Activated naive CD4-positive, alpha-beta T cell treated with anti-CD3 and anti-CD28 coated beads, Interleukin-2, amount 10 ng/mL, durations not matched to agents 7 days and 5 days (primary cell): ENCODE measurements around the gene SAA1.

Experiments
- CTCF ChIA-PET: fragments of 350-600 bp; sonication (Branson Sonifier 250); formaldehyde crosslinking; loops from one replicate; lab custom pipeline; 2021; ENCODE audit warnings: antibody characterized with exemption; lab: Charles Lee
- DNase-seq: peaks from one replicate; pipeline ENCODE4 v3.0.0-alpha.2; 2020
- H3K27ac Mint-ChIP-seq: one replicate; pipeline ENCODE4 v1.8.0; 2021; ENCODE audit warnings: mild to moderate bottlenecking, moderate library complexity, mixed read lengths
- H3K27me3 Mint-ChIP-seq: one replicate; pipeline ENCODE4 v1.8.0; 2021; ENCODE audit warnings: mild to moderate bottlenecking, mixed read lengths
- H3K36me3 Mint-ChIP-seq: one replicate; pipeline ENCODE4 v1.8.0; 2021; ENCODE audit warnings: mixed read lengths
- H3K4me1 Mint-ChIP-seq: one replicate; pipeline ENCODE4 v1.8.0; 2021; ENCODE audit warnings: mixed read lengths
- H3K4me3 Mint-ChIP-seq: one replicate; pipeline ENCODE4 v1.8.0; 2021; ENCODE audit warnings: mild to moderate bottlenecking, moderate library complexity, mixed read lengths
- H3K9me3 Mint-ChIP-seq: one replicate; pipeline ENCODE4 v1.8.0; 2021; ENCODE audit warnings: mixed read lengths

The SAA1 gene

DNA sequence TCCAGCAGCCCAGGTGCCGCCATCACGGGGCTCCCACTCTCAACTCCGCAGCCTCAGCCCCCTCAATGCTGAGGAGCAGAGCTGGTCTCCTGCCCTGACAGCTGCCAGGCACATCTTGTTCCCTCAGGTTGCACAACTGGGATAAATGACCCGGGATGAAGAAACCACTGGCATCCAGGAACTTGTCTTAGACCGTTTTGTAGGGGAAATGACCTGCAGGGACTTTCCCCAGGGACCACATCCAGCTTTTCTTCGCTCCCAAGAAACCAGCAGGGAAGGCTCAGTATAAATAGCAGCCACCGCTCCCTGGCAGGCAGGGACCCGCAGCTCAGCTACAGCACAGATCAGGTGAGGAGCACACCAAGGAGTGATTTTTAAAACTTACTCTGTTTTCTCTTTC lies at the start of gene SAA1:
Gene SAA1 (plus strand): TSS at position 316 of the 400 bp plus-strand sequence. CDS start 624 bp downstream, outside the sequence.
- Mint-ChIP-seq H3K9me3 (no peaks in the 10 kb centered on the region), H3K4me3 (no peak within 1 kb of the TSS), H3K27ac (no peak within 1 kb of the TSS), H3K27me3 (peaks cover 22% of the 10 kb centered on the region), H3K4me1 (peaks cover 18% of the 10 kb centered on the region), H3K36me3 (no peaks in the 10 kb centered on the region)
- CTCF ChIA-PET, result no interaction called here
- no peak for DNase-seq

GRCh38 chr11:18221274-18221876 lies 44.7 kb upstream of the SAA1 start:
- no peak overlapping the region for H3K4me3 Mint-ChIP-seq
- H3K27me3 Mint-ChIP-seq, result peaks cover 29% of the 10 kb centered on the region
- CTCF ChIA-PET, result interaction anchor here (0.7 kb wide), 1 partner anchor 18 kb away, joined by 3 read pairs; no protein-coding TSS in a partner anchor

DNA sequence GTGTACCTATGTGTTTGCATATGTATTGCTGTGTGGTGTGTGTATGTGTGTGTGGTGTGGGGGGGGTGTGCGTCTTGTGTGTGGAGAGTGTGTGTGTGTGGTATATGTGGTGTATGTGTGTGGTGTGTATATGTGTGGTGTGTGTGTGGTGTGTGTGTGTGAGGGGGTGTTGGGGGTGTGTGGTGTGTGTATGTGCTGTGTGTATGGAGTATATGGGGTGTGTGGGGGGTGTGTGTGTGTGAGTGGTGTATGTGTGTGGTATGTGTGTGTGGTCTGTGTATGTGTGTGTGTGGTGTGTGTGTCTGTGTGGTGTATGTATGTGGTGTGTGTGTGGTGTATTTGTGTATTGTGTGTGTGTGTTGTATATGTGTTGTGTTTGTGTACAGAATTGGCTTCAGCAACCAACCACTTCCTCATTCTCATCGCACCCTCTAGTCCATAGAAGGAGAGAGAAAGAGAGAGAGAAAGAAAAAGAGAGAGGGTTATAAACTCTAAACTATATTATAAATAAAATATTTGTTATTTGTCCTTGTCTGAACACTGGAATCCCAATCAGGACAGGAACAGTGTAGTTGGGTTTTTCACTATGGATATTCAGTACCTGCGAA lies 43.1 kb upstream of the SAA1 start:
- CTCF ChIA-PET, result no interaction called here
- Mint-ChIP-seq H3K9me3 (no peaks in the 10 kb centered on the region), H3K27me3 (peaks cover 31% of the 10 kb centered on the region), H3K36me3 (no peaks in the 10 kb centered on the region), H3K4me1 (no peaks in the 10 kb centered on the region), H3K4me3 (no peak overlapping the region), H3K27ac (no peak overlapping the region)
- no peak for DNase-seq

More at GRCh38 chr11:18221274-18221876, 44.7 kb upstream of the SAA1 start:
- Mint-ChIP-seq H3K36me3 (no peaks in the 10 kb centered on the region), H3K27ac (no peak overlapping the region), H3K4me1 (no peaks in the 10 kb centered on the region), H3K9me3 (no peaks in the 10 kb centered on the region)
- DNase-seq, result no peak

DNA sequence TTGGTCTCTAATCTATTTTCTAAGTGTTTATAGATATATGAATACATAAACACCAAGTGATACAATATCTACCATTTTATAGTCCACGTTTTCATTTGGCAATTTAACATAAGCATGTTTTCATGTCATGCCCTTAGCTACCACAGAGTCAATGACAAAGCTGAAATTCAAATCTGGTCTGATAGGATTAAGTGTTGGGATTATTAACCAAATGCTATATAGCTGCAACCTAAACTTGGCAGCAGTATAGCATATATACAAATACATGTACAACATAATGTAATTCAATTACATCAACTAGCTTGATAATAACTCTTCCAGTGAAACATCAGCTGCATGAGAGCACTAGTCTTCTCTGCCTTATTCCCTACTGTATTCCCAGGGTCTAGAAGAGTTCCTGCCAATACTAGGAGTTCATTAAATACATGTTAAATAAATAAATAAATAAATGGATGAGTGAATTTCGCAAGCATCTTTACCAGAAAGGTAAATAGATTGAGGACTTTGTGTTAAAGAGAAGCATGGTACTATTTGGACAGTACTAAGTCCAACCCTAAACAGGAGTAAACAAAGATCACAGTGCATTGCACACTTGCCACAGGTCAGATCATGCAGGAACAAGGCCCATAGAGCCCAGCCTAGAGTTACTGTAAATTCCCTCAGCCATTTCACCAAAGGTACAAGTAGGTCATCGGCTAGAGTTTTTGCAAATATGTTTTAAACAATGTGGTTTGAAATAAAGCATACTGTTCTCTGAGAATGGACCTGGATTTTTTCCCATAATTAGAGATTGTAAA lies 42.3 kb upstream of the SAA1 start:
- no peaks in the 10 kb centered on the region for H3K4me1 Mint-ChIP-seq
- CTCF ChIA-PET, result interaction anchor here (0.5 to 0.8 kb wide), 2 partner anchors 391 to 498 kb away, joined by 3 read pairs; no protein-coding TSS in a partner anchor
- H3K4me3 Mint-ChIP-seq, result no peak overlapping the region
- H3K27me3 Mint-ChIP-seq, result peaks cover 30% of the 10 kb centered on the region
- DNase-seq, result no peak
- H3K36me3 Mint-ChIP-seq, result no peaks in the 10 kb centered on the region
- H3K9me3 Mint-ChIP-seq, result no peaks in the 10 kb centered on the region
- H3K27ac Mint-ChIP-seq, result no peak overlapping the region

GRCh38 chr11:18225913-18226312 lies 40.2 kb upstream of the SAA1 start:
- no peak for DNase-seq
- no peaks in the 10 kb centered on the region for H3K9me3 Mint-ChIP-seq
- H3K4me1 Mint-ChIP-seq, result no peaks in the 10 kb centered on the region
- H3K27ac Mint-ChIP-seq, result no peak overlapping the region
- H3K27me3 Mint-ChIP-seq, result peaks cover 20% of the 10 kb centered on the region
- no peaks in the 10 kb centered on the region for H3K36me3 Mint-ChIP-seq
- no peak overlapping the region for H3K4me3 Mint-ChIP-seq
- CTCF ChIA-PET, result no interaction called here

GRCh38 chr11:18229501-18229900 lies 36.6 kb upstream of the SAA1 start:
- Mint-ChIP-seq H3K27ac (no peak overlapping the region), H3K4me3 (no peak overlapping the region), H3K9me3 (no peaks in the 10 kb centered on the region), H3K36me3 (no peaks in the 10 kb centered on the region), H3K27me3 (peaks cover 31% of the 10 kb centered on the region), H3K4me1 (no peaks in the 10 kb centered on the region)
- no peak for DNase-seq
- CTCF ChIA-PET, result no interaction called here

GRCh38 chr11:18230859-18231258 lies 35.2 kb upstream of the SAA1 start:
- H3K9me3 Mint-ChIP-seq, result no peaks in the 10 kb centered on the region
- no peak for DNase-seq
- no peak overlapping the region for H3K4me3 Mint-ChIP-seq
- no peak overlapping the region for H3K27ac Mint-ChIP-seq
- peaks cover 38% of the 10 kb centered on the region for H3K27me3 Mint-ChIP-seq
- no peaks in the 10 kb centered on the region for H3K36me3 Mint-ChIP-seq
- H3K4me1 Mint-ChIP-seq, result no peaks in the 10 kb centered on the region
- CTCF ChIA-PET, result interaction anchor here (0.6 kb wide), 1 partner anchor 21 kb away, joined by 3 read pairs; no protein-coding TSS in a partner anchor

GRCh38 chr11:18233912-18234311 lies 32.2 kb upstream of the SAA1 start:
- no peak overlapping the region for H3K27ac Mint-ChIP-seq
- no peak for DNase-seq
- peaks cover 46% of the 10 kb centered on the region for H3K27me3 Mint-ChIP-seq
- H3K4me3 Mint-ChIP-seq, result no peak overlapping the region
- H3K36me3 Mint-ChIP-seq, result no peaks in the 10 kb centered on the region
- no peaks in the 10 kb centered on the region for H3K4me1 Mint-ChIP-seq
- CTCF ChIA-PET, result interaction anchor here (2.7 kb wide), 1 partner anchor 10 kb away, joined by 13 read pairs; no protein-coding TSS in a partner anchor
- no peaks in the 10 kb centered on the region for H3K9me3 Mint-ChIP-seq

DNA sequence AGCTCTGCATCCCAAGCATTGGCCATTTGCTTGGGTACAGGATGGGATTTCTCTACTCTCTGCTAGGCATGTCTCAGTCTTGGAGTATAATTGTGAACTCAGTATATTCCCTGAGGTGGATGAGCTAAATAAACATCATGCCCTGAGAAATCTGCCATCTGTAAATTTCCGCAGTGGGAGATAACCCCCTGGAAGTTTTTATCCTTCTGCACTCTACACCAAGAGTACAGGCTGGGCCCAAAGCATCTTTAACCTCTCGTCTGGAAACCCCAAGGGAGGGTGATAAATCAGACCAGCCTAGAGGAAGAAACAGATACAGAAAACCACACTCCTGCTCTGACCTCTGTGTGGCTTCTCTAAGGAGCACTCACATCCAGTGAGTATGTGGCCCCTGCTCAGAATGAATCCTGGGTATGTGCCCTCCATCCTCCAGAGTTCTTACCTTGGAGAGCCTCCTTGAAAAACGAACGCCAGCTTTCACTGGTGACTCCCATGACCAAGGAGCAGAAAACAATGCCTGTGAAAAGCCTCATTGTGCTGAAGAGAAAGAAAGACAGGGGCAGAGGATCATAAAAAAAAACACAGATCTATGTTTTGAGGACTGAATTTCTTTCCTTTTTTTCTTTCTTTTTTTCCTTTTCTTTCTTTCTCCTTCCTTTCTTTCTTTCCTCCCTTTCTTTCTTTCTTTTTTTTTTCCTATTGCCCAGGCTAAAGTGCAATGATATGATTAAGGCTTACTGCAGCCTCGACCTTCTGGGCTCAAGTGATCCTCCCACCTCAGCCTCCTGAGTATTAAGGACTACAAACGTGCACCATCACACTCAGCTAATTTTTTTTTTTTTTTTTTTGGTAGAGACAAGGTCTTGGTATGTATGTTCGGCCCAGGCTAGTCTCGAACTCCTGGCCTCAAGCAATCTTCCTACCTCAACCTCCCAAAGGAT lies 30.4 kb upstream of the SAA1 start:
- H3K27ac Mint-ChIP-seq, result no peak overlapping the region
- CTCF ChIA-PET, result interaction anchor here (2.7 kb wide), 1 partner anchor 8 kb away, joined by 13 read pairs; no protein-coding TSS in a partner anchor

DNA sequence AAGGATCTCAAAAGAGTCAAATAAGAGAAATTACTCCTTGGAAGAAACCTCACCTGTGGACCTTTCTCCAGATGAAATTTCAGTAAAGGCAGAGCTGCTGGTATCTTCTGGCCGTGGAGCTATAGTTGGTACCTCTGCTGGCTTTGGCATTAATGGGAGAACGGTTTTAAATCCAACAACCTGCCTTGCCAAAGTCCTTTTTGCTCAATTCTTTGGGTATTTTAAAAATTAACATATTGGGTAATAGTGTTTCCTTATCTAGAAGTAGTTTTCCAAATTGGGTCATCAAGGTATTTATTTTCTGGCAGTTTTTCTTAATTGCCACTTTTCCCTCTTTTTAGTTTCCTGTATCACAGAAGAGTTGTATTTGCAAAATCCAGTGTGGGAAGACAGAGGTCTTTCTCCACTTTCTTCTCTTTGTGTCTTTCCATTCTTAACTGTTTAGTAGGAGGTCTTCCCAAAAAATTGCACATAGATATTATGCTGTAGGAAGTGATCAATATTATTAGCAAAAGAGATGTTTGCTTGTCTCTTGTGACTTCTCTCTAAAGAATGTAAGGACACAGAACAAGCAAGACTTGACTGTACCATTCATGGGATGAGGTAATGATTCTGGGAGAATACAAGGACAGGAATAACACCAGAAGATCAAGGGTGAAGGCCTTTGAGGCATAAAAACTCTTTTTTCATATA lies 29.3 kb upstream of the SAA1 start, which contains the start of gene SAA4:
Gene SAA4 (minus strand): TSS at position 139 of the 693 bp plus-strand sequence. CDS start 876 bp downstream, outside the sequence.
- Mint-ChIP-seq H3K4me3 (no peak within 1 kb of the TSS), H3K4me1 (no peaks in the 10 kb centered on the region), H3K27ac (no peak within 1 kb of the TSS), H3K36me3 (no peaks in the 10 kb centered on the region), H3K9me3 (no peaks in the 10 kb centered on the region), H3K27me3 (peaks cover 49% of the 10 kb centered on the region)
- DNase-seq, result no peak
- CTCF ChIA-PET, result no interaction called here

More for the DNA sequence above, 30.4 kb upstream of the SAA1 start:
- H3K4me3 Mint-ChIP-seq, result no peak overlapping the region
- H3K36me3 Mint-ChIP-seq, result no peaks in the 10 kb centered on the region
- H3K4me1 Mint-ChIP-seq, result no peaks in the 10 kb centered on the region
- peaks cover 55% of the 10 kb centered on the region for H3K27me3 Mint-ChIP-seq
- DNase-seq, result no peak
- no peaks in the 10 kb centered on the region for H3K9me3 Mint-ChIP-seq

GRCh38 chr11:18239655-18240054 lies 26.4 kb upstream of the SAA1 start:
- CTCF ChIA-PET, result interaction anchor here (2.2 kb wide), 1 partner anchor 124 kb away, joined by 6 read pairs; no protein-coding TSS in a partner anchor
- no peak for DNase-seq
- Mint-ChIP-seq H3K27me3 (peaks cover 42% of the 10 kb centered on the region), H3K27ac (no peak overlapping the region), H3K4me1 (peaks cover 8% of the 10 kb centered on the region), H3K36me3 (no peaks in the 10 kb centered on the region), H3K4me3 (no peak overlapping the region), H3K9me3 (no peaks in the 10 kb centered on the region)

GRCh38 chr11:18243783-18244362 lies 22.2 kb upstream of the SAA1 start:
- no peaks in the 10 kb centered on the region for H3K36me3 Mint-ChIP-seq
- no peak overlapping the region for H3K4me3 Mint-ChIP-seq
- CTCF ChIA-PET, result interaction anchor here (0.6 to 3.0 kb wide), 53 partner anchors 9 to 531 kb away, joined by 3 to 15 read pairs (median 4); partner anchors contain the start of genes LDHA, SAAL1, SPTY2D1 and TMEM86A
- no peaks in the 10 kb centered on the region for H3K9me3 Mint-ChIP-seq
- peaks cover 23% of the 10 kb centered on the region for H3K27me3 Mint-ChIP-seq
- H3K4me1 Mint-ChIP-seq, result peaks cover 32% of the 10 kb centered on the region
- peak overlapping the region; percentile 58 for H3K27ac Mint-ChIP-seq
- DNase-seq, result peak; percentile 81
